GM21529 (cell line): ENCODE data around the gene H2AZ1.

Experiments used
- ATAC-seq: cut with Tn5 transposase; IDR thresholded peaks from one replicate; pipeline ENCODE4 v1.9.1; 2021; ENCODE audit not compliant: unreplicated experiment

Gene H2AZ1

DNA sequence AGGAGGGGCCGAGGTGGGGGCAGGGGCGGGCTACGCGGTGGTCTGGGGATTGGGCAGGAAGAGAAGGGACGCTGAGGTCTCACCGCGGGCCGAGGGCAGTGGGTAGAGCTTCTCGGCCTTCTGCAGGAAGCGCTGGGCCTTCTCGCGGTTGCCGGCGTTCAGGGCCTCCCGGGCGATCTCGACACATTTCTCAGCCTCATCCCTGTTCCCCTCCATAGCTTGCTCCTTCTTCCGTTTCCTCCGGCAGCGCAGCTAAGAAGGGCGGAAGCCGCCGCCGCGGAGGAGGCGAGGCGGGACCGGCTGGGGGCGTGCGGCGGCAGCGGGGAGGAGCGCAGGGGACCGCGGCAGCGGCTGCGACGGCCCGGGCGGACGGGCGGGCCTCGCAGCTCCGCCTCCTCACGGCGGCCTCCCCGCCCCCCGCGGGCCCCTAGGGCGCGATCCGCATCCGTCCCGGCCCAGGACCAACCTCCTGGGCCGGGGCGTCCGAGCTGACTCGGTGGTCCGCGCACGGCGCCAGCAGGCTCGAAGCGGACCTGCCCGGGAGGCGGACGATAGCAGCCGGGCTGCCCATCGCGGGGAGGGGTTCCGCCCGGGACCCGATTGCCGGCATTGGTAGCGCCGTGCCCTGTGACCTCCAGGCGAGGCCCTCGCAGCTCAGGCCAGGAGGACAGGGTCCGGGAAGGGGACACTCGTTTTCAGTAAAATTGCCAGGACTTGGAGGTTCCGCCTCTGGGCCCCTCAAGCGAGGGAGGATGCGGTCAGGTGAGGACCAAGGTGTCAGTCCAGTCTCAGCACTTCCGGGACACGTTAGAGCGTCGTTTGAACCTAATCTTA, 3.5 kb downstream of the H2AZ1 start, which contains the start of gene DNAJB14:
DNAJB14 (minus strand) TSS at position 263 of the 834 bp plus-strand sequence; CDS start at position 216, 47 bp downstream.
- ATAC-seq: peak; percentile 42

DNA sequence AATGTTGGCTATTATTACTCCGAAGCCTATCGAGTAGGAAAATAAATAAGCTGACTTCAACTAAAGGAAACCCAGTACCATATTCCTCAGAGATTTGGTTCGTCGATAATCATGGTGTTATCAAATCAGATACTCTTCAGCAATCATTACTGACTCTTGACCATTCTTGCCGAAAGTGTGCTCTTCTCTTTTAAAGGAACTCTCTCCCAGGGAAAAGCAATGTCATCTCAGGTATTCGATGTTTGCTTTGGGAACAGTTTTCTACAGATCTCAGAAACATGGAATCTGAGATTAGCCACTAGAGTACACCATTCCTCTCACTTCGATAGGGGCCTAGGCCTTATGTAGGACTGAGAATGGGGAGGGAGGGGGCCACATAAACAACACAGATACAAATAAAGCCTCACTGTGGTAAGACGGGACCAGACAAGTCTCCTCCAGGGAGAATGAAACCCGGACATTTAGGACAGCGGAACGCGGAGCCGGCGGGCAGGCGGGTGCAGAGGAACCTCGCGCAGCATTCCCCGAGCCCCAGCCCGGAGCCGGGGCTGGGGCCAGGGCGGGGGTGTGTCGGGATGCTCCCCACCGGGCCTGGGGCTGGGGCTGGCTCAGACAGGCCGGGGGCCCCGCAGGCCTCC, 4.2 kb downstream of the H2AZ1 start:
- peak; percentile 1 for ATAC-seq

DNA sequence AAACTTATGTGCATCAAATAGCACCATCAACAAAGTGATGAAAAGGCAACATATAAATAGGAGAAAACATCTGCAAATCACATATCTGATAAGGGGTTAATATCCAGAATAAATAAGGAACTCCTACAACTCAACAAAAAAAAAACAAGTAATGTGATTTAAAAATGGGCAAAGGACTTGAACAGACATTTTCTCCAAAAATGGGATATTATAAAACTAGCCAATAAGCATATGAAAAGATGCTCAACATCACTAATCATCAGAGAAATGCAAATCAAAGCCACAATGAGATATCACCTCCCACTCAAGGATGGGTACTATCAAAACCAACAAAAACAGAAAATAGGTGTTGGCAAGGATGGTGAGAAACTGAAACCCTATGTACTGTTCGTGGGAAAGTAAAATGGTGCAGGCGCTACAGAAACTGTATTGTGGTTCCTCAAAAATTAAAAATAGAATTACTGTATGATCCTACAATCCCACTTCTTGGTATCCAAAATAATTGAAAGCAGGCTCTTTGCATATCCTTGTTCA, 6.1 kb downstream of the H2AZ1 start:
- no peak for ATAC-seq

DNA sequence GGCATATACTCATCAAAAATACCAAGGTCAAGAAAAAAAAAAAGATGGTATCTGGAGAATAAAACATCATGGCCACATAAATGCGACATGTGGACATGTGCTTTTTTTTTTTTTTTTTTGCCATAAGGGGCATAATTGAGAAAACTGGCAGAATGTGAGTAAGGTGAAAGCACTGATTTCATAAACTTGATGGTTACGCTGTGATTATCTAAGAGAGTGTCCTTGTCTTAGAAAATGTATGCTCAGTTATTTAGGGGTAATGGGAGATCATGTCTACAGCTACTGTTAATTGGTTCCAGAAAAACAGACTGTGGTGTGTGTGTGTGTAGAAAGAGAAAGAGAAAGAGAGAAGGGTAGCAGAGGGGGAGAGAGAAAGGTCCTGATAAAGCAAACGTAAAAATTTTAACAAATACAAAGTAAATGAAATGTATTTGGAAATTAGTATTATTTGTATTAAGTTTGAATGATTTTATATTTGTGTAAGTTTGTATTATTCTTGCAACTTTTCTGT, 11.8 kb downstream of the H2AZ1 start:
- no peak for ATAC-seq

DNA sequence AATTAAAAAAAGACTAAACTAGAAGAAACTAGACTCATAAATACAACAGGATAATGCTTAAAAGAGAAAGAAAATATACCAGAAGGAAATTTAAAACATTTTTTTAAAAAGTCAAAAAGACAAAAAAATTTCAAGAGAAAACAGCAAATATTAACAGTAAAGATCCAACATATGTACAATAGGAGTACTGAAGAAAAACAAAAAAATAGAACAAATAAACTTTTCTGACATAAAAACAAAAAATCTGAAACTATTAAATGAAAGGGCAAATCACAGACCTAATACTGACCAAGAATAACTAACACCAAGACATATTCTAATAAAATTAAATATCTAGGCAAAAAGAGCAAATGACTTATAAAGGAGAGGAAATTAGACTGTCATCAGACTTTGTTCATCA, 15.2 kb downstream of the H2AZ1 start:
- ATAC-seq: no peak

DNA sequence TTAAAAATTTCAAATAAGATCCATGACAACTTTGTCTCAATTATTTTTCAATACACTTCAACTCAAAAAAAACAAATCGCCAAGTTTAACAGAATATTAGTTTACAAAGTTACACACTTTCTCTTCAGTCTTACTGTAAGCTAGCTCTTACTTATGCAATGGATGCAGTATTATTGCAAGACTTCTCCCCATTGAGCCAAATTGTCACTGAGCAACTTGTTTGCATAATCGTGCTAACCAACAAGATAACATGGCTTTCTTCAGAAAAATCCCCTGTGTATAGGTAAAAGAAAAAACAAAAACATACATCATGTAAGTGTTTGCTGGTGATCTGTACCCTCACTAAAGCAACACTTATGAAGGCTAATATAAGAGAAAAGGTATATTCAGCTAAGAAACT, 22.5 kb downstream of the H2AZ1 start:
- ATAC-seq: no peak

DNA sequence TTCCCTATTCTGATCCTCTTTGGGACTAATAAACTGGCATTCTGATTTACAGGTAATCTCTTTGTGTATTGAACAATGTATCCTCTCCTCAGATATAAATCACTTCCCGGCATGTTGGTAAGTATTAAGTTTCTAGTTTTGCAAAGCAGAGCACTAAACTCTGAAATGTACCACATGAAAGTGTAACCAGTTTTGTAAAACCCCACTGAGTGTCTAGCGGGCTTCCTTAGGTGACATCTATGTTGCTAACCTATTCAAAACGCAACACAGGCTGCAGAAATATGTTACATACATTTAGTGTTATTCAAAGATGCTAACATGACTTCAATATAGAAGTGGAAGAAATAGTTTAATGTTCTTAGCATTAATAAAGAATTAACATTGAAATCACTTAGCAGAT, 28.9 kb downstream of the H2AZ1 start:
- no peak for ATAC-seq

DNA sequence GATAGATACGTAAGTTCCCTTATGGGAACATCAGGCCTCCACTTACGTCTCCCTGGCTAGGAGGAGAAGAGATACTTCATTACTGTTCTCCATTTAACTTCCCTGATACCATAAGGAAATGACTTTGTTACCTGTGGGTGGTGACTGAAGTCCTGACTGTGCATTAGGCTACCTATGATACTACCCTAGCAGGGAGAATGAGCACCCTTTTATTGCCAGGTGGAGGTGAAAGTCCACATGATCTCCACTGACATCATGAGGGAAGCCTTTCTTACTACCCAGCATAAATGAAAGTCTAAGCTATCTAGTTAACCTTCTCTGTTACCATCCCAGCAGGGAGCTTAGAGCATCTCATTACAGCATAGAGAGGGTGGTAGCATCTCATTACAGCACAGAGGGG, 31.4 kb downstream of the H2AZ1 start:
- ATAC-seq: no peak

DNA sequence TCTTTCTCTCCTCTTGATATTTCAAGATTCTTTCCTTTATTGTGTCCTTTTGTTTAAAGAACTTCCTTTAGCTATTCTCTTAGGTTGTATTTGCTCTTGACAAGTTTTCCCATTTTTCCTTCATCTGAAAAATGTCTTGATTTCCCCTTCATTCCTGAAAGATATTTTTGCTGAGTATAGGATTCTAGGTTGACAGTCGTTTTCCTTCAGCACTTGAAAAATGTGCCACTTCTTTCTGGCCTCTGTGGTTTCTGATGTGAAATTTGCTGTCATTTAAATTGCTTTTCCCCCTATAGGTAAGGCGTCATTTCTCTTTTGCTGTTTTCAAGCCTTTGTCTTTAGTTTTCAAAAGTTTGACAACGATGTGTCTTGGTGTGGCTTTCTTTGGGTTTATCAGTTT, 32.5 kb downstream of the H2AZ1 start:
- ATAC-seq: no peak

DNA sequence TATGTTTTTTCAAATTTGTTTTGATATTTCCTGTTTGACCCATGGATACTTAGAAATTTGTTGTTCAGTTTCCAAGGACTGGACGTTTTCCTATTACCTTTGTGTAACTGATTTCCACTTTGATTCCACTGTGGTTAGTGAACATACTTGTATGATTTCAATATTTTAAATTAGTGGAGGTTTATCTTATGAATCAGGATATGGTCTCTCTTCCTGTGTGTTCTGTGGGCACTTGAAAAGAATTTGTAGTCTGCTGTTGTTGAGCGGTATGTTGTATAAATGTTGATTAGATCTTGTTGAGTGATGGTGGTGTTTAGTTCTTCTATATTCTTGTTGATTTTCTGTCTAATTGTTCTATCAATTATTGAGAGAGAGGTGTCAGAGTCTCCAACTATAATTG, 34.6 kb downstream of the H2AZ1 start:
- no peak for ATAC-seq
